K562 (cell line): Measurements from ENCODE around the gene SLC39A9.

Experiments
- CTCF ChIP-seq, 3 experiments: IDR thresholded peaks in 2 of 3; conservative IDR thresholded peaks in 1 of 3; 2 replicates each; pipeline ENCODE4 v1.5.1; 2011 to 2012; ENCODE audit warnings: low read length in 3 of 3, mild to moderate bottlenecking in 3 of 3, control low read depth in 2 of 3, improper control_type of control experiment in 1 of 3, inconsistent platforms in 1 of 3, low read depth in 1 of 3, mixed read lengths in 1 of 3, moderate library complexity in 1 of 3; ENCODE audit not compliant: insufficient read depth in 2 of 3
- GTF2F1 ChIP-seq: IDR thresholded peaks from 2 replicates; pipeline ENCODE4 v1.6.1; 2011; ENCODE audit warnings: low read depth, low read length, improper control_type of control experiment
- MAX ChIP-seq: sonication (generic); formaldehyde crosslinking; IDR thresholded peaks from 2 replicates; pipeline ENCODE4 v1.9.0; 2022; ENCODE audit warnings: mild to moderate bottlenecking, missing genetic modification reagents
- STAT5B ChIP-seq: fragments of 250-450 bp; sonication (Bioruptor Pico); IDR thresholded peaks from 2 replicates; pipeline ENCODE4 v1.8.0; 2021; ENCODE audit warnings: mild to moderate bottlenecking, inconsistent platforms
- TAF1 ChIP-seq: IDR thresholded peaks from 2 replicates; pipeline ENCODE4 v1.6.1; 2011; ENCODE audit warnings: mild to moderate bottlenecking, low read length, moderate library complexity; ENCODE audit not compliant: insufficient read depth, control insufficient read depth, severe bottlenecking; ENCODE audit errors: extremely low read depth
- TCF15 ChIP-seq: fragments of 250-450 bp; sonication (Bioruptor Pico); IDR thresholded peaks from 2 replicates; pipeline ENCODE4 v1.8.0; 2022; ENCODE audit warnings: moderate library complexity, mild to moderate bottlenecking, inconsistent platforms
- TEAD1 ChIP-seq, 2 experiments: fragments of 450-650 bp in 1 of 2; sonication (generic) in 1 of 2; formaldehyde crosslinking; IDR thresholded peaks; 2 replicates each; pipeline versions ENCODE4 v1.4.0 to v1.8.0; 2020 to 2022; ENCODE audit warnings: mild to moderate bottlenecking in 2 of 2, missing genetic modification reagents in 1 of 2
- ZNF644 ChIP-seq: fragments of 200-800 bp; sonication (Bioruptor generic); IDR thresholded peaks from 2 replicates; pipeline ENCODE4 v1.6.1; 2016; ENCODE audit warnings: low read depth, missing genetic modification characterization, missing compliant biosample characterization
- TF ChIP-seq, protein P1 (sequence below), 2 experiments: IDR thresholded peaks; 2 replicates each; pipeline ENCODE4 v1.6.1; 2011; ENCODE audit warnings: borderline replicate concordance in 1 of 2, control low read depth in 1 of 2, low read depth in 1 of 2, low read length in 1 of 2, mild to moderate bottlenecking in 1 of 2, mixed read lengths in 1 of 2, moderate library complexity in 1 of 2; ENCODE audit not compliant: insufficient read depth in 1 of 2, insufficient read length in 1 of 2, poor library complexity in 1 of 2, severe bottlenecking in 1 of 2; ENCODE audit errors: extremely low read depth in 1 of 2
- TF ChIP-seq, protein P2 (sequence below): sonication (generic); formaldehyde crosslinking; IDR thresholded peaks from 2 replicates; pipeline ENCODE4 v1.8.1; 2022; ENCODE audit warnings: missing genetic modification reagents

DNA sequence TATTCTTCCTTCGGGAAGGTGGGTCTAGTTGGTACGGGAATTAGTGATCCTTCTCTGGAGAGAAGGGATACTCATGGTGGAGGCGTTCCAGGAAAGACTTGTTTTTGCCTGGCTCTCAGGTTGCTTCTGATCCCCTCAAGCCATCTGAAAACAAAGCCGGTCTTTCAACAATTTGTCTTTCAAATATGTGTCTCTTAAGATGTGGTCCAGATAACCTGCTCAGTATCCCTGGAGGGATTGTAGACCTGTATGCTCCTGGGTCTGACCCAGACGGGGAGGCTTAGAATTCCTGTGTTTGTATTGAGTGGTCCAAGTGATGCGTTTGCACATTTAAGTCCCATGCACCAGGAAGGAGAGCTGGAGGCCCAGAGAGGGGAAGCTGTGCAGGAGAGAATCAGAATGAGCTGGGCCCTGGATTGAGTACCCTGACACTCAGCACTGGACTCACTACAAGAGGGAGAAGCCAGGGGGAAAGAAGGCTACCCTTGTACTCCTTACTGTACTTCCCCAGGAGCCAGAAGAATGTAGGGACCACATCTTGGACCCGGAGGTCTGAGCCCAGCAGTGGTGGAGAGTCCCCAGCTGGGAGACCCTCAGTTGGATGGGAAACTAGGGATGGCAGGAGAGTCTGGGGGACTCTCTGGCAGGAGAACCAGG is 40.8 kb upstream of the SLC39A9 start:
- TF ChIP-seq CTCF (IDR thresholded peaks at IDR 0.05 in 2 of 3, conservative IDR thresholded peaks at IDR 0.05 in 1 of 3; ENCODE audit: insufficient read depth in 2 of 3, low read depth in 1 of 3, low read length in 3 of 3) (no peak), TEAD1 (CRISPR knock-in tag; IDR thresholded peaks at IDR 0.05) (no peak), GTF2F1 (no peak), MAX (CRISPR knock-in tag) (no peak), STAT5B (CRISPR knock-in tag) (no peak), TAF1 (no peak), ZNF644 (tag) (no peak), TCF15 (CRISPR knock-in tag) (no peak)
- TF ChIP-seq, protein P1, sequence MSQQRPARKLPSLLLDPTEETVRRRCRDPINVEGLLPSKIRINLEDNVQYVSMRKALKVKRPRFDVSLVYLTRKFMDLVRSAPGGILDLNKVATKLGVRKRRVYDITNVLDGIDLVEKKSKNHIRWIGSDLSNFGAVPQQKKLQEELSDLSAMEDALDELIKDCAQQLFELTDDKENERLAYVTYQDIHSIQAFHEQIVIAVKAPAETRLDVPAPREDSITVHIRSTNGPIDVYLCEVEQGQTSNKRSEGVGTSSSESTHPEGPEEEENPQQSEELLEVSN (IDR thresholded peaks at IDR 0.05; ENCODE audit: borderline replicate concordance in 1 of 2, extremely low read depth in 1 of 2, insufficient read depth in 1 of 2, insufficient read length in 1 of 2, low read depth in 1 of 2, low read length in 1 of 2, poor library complexity in 1 of 2, severe bottlenecking in 1 of 2), result no peak
- TF ChIP-seq, protein P2, sequence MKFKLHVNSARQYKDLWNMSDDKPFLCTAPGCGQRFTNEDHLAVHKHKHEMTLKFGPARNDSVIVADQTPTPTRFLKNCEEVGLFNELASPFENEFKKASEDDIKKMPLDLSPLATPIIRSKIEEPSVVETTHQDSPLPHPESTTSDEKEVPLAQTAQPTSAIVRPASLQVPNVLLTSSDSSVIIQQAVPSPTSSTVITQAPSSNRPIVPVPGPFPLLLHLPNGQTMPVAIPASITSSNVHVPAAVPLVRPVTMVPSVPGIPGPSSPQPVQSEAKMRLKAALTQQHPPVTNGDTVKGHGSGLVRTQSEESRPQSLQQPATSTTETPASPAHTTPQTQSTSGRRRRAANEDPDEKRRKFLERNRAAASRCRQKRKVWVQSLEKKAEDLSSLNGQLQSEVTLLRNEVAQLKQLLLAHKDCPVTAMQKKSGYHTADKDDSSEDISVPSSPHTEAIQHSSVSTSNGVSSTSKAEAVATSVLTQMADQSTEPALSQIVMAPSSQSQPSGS (CRISPR knock-in tag), result no peak
